Activated CD8-positive, alpha-beta memory T cell treated with anti-CD3 and anti-CD28 coated beads, Interleukin-2, amount 50 U/mL, for 48 hours (primary cell): Measurements from ENCODE around the gene TARS3.
"Not testable (repeated sequence)": the region's sequence is repeated elsewhere in the genome, so short reads cannot be mapped to it uniquely, and the experiment has no call there.

ENCODE experiments used
- DNase-seq: peaks from one replicate; pipeline ENCODE4 v3.0.0-alpha.2; 2020

Gene TARS3

DNA sequence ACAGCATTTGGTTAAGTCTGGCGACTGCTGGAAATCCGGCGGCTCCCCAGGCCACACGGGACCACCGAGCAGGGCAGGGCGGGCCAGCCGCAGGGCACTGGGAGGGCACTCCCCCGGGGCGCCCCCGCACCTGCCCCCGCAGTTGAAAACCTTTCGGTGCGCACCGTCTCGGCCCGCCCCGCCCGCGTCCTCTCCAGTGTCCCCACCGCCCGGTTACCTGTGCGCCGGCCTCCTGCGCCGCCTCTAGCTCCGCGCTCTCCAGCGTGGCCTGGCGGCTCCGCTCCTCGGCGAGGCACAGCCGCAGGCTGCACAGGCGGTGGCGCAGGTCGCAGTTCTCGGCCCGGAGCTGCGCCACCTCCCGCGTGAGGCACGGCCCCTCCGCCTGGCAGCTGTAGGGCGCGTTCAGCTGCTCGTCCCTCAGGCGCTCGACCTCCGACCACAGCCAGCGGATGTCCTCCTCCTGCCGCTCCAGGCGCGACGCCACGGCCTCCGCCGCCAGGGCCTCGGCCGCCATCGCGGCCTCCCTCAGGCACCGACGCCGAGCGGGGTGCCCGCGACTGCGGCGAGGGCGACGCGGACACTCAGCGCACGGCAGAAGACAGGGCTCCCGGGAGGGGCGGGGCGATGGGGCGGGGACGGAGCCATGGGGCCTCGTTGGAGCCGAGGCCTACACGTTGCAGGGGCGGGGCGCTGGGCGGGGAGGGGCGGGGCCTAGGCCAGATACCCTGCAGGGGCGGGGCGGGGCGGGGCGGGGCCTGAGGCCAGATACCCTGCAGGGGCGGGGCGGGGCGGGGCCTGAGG is at the start of gene TARS3:
Gene TARS3, minus strand, starts transcription at position 600 of the 801 bp plus-strand sequence. Its CDS starts 86 bp downstream, at position 514.
- peak; percentile 94 for DNase-seq

DNA sequence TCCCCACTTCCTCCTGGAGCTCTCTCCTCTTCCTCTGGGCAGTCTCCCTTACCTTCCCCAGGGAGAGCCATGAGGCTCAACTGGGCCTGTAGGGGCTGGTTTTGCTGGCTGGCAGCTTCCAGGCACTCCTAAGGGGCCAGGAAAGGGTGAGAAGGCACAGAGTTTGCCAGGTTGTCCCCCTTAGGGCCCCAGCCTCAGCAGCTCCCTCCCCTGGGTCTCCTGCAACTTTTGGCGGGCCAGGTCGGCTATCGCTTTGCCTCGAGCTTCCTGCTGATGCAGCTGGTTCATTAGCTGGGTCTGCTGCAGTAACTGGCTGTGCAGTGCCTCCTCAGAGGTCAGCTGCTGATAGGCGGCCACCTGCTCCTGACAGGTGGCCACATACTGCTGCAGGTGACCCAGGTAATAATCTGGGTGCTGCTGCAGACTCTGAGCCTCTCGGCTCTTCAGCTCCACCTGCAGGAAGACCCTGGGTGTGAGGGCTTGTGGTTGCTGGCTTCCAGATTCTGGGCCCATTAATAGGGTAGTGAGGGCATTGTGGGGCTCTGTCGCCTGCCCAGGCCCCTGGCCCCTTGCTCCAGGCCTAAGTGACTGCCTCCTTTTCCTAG is 49.3 kb upstream of the TARS3 start:
- no peak for DNase-seq

DNA sequence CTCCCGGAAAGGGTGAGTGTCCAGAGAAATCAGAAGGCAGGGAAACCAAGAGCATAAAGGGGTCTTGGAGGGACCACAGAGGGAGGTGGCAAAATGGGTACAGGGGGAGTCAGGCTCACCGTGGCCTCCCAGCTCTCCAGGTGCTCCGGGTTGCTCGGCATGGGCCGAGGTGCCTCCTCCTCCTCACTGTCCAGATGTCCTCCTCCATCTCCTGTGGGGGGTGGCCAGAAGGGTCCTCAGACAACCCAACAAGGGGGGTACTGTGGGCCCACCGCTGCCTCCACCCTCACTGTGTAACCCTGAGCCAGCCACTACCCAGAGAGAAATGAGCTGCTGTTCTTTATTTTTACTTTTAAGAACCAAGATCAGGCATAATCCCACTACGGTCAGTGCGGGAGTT is 48.6 kb upstream of the TARS3 start:
- DNase-seq: no peak

DNA sequence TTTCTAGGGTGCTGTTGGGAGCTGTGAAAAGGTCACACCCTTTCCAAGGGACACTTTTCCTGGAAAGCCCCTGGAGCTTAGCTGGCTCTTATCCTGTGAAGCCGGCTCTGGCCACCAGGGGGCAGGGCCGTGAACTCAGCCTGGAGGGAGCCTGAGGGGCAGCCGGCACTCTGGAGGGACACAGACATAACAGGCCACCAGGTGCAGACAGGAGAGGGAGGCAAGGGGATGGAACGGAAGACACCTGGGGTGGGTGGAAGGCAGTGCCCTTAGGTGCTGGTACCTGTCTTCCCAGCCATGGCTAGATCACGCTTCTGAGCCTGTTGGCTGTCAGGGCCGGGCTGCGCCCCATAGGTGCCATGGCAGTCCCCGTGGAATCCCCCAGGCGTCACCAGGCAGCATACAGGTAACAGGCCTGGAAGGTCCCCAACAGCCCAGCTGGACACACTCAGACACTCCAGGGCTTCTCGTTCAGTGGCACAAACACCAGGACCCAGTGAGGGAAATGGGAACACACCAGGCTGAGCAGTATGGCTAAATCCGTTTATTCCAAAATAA is 42.9 kb upstream of the TARS3 start:
- DNase-seq: not testable (repeated sequence)

DNA sequence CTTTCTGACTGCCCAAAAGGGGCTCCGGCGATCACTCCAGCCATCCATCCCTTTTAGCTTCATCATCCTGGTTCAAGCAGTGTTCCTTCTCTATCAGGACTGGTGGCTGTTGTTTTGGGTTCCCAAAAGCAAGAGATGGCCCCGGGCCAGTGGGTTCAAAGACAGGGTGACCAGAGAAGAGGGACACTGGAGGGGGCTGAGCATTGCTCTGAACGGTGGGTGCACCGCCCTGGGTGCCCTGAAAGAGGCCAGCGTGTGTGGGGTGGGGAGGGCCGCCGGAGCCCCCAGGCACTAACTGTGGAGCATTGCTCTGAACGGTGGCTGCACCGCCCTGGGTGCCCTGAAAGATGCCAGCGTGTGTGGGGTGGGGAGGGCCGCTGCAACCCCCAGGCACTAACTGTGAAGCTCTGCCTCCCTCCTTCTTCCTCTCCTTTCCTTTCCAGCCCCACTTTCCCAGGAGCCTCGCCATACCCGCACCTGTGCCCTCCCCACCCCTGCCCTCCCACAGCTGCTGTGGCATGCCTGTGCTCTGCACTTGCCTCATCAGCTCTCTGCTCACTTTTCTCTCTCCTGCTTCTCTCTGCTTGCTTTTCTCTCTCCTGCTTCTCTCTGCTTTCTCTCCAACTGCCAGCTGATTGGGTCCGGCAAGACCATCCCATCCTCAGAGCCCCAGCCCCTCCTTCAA is 41.6 kb upstream of the TARS3 start:
- DNase-seq: no peak

DNA sequence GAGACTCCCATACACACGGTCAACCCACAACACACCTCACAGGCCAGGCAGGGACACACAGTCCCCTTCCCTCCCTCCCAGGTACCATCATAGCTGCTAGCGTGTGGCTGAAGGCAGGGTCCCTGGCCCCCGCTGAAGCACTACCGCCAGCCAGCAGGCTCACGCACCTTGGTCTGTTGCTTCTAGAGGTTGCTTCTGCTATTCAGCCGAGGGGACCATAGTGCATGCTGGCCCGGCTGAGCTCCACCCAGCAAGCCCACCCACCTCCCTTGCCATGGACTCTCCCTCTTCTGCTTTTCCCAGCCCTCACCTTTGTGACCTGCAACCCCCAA is 41.0 kb upstream of the TARS3 start:
- DNase-seq: not testable (repeated sequence)

DNA sequence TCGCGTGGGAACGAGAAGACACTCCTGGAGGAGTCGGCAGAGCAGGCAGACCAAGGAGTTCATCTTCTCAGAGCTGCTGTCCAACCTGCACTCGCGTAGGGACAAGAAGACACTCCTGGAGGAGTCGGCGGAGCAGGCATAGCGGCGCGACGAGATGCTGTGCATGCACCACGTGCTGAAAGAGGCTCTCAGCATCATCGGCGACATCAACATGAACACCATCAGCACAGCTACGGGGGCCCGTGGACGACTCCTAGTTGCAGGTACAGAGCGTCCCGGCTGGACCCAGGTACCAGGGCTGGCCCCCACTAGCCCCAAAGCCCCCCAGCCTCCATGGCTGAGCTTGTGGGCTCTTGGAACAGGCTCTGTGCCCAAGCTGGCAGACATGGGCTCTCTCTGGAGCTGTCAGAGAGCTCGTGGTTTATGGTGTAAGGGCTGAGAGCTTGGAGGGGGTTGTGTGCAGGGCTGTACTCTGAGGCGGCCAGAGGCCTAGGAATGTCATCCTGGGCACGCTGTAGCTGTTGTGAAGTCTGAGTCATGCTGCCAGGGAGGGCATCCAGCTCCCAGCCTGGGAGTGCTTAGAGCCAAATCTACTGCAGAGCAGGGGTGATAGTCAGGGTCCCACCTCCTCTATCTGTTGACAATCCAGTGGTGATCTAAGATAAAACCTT is 40.5 kb upstream of the TARS3 start:
- not testable (repeated sequence) for DNase-seq

DNA sequence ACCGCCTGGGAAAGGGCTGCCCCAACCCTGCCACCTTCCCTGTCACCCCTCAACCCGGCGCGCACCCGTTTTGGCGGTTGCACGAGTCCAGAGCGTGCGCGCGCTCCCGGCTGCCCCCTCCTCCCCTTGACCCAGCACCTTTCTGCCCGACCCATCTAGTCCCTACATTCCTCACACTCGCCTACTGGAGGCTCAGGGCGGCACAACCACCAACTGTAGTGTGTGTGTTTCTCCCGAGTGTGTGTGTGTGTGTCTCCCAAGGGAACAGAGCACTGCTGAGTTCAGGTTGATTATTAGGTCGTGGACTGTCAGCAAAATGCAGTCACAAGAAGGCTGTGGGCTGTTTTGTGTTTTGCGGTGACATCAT is 22.4 kb upstream of the TARS3 start:
- DNase-seq: not testable (repeated sequence)

DNA sequence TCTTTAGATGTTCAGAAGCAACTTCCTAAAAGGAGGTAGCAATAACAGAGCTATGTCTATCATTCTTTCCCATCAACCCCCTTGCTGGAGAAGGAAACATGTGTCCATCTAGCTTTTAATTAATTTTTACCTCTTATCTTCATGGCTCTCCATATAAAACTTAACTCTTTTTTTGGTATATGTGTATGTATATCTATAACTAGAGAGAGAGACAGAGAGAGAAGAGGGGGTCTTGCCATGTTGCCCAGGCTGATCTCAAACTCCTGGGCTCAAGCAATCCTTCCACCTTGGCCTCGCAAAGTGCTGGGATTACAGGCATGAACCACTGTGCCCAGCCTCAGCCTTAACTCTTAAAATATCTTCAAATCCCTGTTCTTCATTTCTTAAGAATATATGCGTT is 10.6 kb upstream of the TARS3 start:
- not testable (repeated sequence) for DNase-seq

DNA sequence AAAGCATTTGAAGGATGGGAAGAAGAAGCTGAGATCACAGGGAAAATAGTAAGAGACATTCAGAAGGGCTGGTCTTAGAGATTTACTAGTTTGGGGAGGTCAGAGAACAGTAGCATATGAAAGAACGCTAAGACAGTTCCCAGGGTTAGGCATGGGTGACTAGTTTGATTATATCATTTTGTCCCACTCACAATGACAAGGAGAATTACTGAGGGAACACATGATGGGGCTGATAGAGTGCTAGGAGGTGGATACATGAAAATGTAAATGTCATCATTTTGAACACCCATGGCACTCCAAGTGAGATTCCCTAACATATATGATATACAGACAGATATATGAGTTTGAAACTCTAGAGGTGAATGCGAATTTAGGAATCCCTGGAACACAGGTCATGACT is 9.3 kb upstream of the TARS3 start:
- no peak for DNase-seq

DNA sequence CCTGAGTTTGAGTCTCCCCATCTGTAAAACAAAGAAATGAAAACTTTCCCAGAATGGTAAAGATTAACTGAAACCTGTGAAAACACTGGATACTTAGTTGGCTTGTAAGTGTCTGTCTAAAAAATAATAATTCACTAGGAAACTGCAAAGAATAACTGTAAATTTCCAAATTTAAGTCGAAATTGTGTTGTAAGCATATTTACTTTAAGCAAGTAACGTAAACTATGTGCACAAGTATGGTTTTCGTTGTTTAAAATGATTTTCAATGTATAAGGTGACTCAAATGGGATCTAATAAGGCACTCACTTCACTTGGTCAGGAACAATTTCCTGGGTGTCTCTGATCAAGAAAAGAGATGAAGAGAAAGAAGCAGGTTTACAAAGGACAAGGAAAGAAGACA is 8.5 kb upstream of the TARS3 start:
- DNase-seq: no peak

DNA sequence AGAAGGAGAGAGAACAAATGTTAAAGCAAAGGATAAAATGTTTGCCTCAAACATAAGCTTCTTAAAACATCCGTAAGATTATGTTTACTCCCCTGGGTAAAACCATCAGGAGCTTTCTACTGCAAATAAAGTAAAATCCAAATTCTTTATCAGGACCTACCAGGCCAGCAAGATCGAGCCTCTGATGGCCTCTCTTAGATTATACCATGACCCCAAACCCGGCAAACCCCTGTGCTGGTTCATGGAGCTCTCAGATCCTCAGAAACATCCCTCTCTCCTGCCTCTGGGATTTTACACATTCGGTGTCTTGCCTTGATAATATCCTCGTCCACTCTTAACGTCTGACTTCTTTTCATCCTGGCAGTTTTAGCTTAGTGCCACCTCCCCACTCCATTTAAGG is 7.5 kb upstream of the TARS3 start:
- DNase-seq: no peak

DNA sequence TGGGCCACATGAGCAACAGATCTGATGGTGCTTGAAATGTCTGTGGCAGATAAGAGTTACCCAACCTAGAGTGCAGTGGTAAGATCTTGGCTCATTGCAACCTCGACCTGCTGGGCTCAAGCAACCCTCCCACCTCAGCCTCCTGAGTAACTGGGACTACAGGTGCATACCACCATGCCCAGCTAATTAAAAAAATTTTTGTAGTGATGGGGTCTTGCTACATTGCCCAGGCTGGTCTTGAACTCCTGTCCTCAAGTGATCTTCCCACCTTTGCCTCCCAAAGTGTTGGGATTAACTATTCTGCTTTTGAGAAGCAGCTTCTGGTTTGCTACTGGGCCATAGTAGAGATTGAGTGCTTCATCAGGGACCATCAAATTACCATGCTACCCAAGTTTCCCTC is 2.9 kb upstream of the TARS3 start:
- DNase-seq: no peak

DNA sequence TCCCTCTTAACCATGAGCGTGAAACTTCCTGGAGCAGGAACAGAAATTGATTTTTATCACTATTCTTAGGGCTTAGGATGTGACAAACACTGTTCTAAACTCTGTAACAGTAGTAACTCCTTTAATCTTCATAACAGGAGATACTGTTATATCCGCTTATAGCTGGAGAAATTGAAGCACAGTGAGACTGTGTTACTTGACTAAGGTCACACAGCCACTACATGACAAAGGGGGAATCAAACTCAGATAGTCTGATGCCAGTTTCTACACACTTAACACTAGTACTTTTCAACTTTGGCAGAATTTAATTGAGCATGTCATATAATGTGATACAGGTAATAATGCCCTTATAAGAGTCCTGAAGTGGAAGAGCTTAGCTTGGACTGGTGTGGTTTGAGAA is 800 bp upstream of the TARS3 start:
- no peak for DNase-seq

DNA sequence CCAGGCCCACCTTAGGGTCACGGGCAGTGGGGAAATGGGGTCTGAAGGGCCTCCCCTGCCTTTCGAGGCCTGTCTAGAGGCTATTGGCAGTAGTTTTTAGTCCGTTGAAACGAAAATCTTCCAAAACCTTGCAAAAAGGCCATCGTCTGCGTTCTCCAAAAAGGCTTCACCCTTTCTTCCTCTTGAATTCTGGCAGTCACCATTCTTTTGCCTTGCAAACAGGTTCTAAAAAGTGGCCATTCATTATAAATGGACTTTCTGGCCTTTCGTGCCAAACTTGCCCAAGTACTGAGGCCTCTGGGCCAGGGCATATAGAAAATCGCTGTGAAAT is 367 bp upstream of the TARS3 start:
- no peak for DNase-seq

DNA sequence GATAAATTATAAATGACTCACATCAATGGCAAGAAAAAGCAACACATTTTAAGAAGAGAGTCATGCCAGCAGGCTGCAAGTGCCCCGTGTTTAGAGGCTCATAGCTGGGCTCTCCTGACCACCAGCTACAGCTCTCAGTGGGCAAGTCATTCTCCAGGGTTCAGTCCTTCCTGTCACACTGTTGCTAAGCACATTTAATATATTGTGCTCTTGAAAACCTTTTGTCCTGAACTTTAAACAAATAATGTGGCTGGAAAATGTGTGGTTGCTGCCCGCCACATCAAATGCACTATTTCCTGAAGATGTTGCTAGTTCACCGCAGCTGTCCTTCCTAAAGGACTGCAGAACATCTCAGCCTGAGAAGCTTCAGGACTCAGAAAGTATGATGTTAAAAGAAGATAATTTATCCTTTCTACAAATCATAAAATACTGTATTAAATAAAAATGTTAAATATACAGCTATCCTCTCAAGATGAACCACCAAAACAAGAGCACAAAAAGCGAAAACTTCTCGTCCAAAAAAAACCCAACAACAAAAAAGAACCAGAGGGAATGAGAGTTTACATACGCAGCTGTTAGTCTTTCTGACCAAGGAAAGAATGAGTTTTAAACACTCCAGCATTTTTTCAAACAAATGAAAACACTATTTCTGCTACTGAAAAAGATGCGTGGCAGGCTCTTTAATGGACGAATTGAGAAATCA is 951 bp downstream of the TARS3 start:
- DNase-seq: peak; percentile 61

DNA sequence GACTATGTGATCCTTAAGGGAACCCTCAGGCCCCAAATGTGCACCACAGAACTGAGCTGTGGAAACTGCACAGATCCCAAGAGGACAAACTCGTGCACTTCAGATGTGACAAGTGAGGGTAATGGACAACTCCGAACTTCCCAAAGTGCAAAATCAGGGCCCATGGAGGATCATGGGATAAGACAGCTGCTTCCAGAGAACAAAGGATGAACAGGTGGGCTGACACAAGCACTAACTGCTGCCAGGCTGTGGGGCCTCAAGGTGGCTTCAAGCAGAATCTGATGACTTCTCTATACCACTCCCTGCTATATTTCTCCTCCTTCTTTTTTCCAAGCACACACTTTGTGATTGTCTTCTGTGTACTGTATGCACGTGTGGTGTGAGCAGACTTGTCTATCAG is 5.4 kb downstream of the TARS3 start:
- DNase-seq: no peak

DNA sequence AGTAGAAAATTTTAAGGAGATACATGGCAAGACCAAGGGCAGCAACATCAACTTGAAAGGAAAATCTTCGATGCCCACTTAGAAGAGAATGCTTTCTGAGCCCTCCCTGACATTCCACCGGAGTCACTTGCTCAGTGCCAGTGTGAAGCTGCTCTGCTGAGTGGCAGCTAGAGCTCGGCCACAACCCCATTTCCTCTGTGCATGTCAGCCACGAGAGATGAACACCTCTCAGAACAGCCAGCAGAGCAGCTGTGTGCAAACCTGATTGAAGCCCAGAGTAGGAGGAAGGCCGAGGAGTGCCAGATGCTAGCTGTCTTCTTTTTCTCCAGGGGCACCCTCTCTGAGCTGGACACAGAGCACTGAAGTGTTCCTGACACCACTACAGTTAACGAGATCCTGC is 12.2 kb downstream of the TARS3 start:
- DNase-seq: no peak

DNA sequence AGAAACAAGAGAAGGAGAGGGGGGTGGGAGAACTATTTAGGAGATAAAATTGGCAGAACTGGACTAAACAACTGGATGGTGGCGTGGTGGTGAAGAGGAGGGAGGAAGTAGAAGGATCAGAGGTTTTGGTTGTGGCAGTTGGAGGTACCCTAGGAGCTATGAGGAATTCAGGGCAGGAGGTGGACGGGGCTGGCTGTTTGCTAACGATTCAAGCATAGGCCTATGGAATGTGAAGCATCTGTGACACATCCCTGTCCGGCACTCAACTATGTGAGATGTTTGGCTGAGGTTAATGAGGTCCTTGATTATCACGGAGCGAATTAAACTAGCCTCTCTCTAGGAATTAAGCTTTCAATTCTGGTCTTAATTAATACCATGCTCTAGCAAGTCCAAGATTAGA is 13.5 kb downstream of the TARS3 start:
- DNase-seq: no peak

DNA sequence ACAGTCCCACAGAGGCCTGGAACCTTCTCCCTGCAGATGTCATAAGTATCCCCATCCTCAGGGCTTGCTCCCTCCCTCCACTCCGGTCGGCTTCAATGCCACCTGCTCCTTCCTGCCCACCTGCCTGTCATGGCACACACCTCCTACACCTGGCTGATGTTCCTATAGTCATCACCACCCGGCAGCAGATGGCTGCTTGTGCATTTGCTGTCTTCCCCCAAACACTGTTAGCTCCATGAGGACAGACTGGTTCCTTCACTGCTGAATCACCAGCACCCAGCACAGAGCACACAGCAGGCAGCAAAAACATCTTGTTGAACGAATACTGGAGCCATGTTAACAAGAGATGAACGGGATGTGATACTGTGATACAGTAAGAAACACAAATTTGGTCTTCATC is 14.8 kb downstream of the TARS3 start:
- no peak for DNase-seq

DNA sequence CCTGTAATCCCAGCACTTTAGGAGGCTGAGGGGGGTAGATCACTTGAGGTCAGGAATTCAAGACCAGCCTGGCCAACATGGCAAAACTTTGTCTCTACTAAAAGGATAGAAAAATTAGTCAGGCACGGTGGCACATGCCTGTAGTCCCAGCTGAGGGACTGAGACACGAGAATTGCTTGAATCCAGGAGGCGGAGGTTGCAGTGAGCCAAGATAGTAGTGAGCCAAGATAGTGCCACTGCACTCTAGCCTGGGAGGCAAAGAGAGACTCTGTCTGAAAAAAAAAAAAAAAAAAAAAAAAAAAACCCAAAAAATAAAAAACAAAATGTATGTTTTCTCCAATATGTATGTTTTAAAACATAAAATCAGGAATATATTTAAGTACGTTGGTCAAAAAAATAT is 16.3 kb downstream of the TARS3 start:
- DNase-seq: no peak

DNA sequence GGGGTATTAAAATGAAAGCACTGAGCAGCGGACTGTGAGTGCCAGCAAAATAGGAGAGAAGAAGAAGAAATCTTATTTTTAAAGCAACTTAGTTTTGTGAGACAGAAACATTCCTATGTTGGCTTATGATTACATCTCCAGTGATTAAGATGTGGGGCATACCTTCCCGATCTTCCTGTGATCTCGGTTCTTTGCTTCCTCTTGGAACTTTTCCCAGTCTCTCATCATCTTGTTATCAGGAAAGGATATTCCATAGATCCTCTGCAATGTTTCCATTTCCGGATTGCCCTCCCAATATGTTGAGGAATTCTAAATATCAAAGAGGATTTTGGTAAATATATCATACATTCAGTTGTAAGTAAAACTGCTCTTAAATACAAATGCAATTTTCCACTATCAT is 22.2 kb downstream of the TARS3 start:
- no peak for DNase-seq

DNA sequence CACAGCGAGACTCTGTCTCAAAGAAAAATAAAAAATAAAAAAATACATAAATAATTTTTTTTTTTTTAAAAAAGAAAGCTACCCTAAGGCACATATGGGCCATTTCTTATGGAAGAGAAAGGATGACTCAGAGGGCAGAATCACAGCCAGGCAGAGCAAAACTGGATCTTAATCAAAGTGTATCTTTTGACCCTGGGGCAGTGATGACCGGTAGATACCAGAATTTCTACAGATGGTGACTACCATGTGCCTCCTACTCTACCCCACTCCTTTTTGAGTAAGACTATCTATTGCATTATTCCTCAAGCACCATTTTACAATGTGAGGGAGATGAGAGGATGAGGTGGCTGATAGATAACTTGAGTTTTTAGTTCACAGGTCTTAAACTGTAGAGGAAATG is 26.0 kb downstream of the TARS3 start:
- DNase-seq: no peak
